Activated CD8-positive, alpha-beta memory T cell treated with anti-CD3 and anti-CD28 coated beads, Interleukin-2, amount 50 U/mL, for 24 hours (primary cell): Measurements from ENCODE around the gene ELANE.
"Not testable (repeated sequence)": the region's sequence is repeated elsewhere in the genome, so short reads cannot be mapped to it uniquely, and the experiment has no call there.

Experiments used
- DNase-seq: peaks from one replicate; pipeline ENCODE4 v3.0.0-alpha.2; 2020; ENCODE audit errors: extremely low read depth

ELANE gene

GRCh38 chr19:814152-815078 is 37.7 kb upstream of the ELANE start:
- DNase-seq = no peak

GRCh38 chr19:815079-815774 is 36.9 kb upstream of the ELANE start:
- no peak for DNase-seq

- no peak for DNase-seq
Observed at GRCh38 chr19:815775-816499, 36.2 kb upstream of the ELANE start.

- no peak for DNase-seq
Observed at GRCh38 chr19:816500-816857, 35.6 kb upstream of the ELANE start.

- not testable (repeated sequence) for DNase-seq
Observed at GRCh38 chr19:820212-820611, 31.9 kb upstream of the ELANE start.

GRCh38 chr19:821231-821824 is 30.8 kb upstream of the ELANE start:
- no peak for DNase-seq

- no peak for DNase-seq
Observed at GRCh38 chr19:821825-822503, 30.1 kb upstream of the ELANE start, which contains the start of gene PLPPR3. PLPPR3 (minus strand) TSS chr19:821955; CDS start chr19:821559, 396 bp downstream.

- no peak for DNase-seq
Observed at GRCh38 chr19:823565-824121, 28.5 kb upstream of the ELANE start.

- no peak for DNase-seq
Observed at GRCh38 chr19:824885-825284, 27.2 kb upstream of the ELANE start.

- DNase-seq = no peak
Observed at GRCh38 chr19:825897-826644, 26.0 kb upstream of the ELANE start.

GRCh38 chr19:827314-827709 is 24.8 kb upstream of the ELANE start:
- no peak for DNase-seq

GRCh38 chr19:827710-828321 is 24.3 kb upstream of the ELANE start, which contains the start of gene AZU1:
AZU1 (plus strand) TSS chr19:827837; CDS start chr19:827847, 10 bp downstream.
- DNase-seq = no peak

- DNase-seq = no peak
Observed at GRCh38 chr19:829129-829758, 22.9 kb upstream of the ELANE start.

- DNase-seq = no peak
Observed at GRCh38 chr19:831407-832369, 20.4 kb upstream of the ELANE start.

GRCh38 chr19:834216-834615 is 17.9 kb upstream of the ELANE start:
- DNase-seq = no peak

GRCh38 chr19:835210-835810 is 16.8 kb upstream of the ELANE start:
- DNase-seq = no peak

GRCh38 chr19:840519-841206 is 11.4 kb upstream of the ELANE start, which contains the start of gene PRTN3:
PRTN3 (plus strand) TSS chr19:840999; CDS start chr19:841009, 10 bp downstream.
- DNase-seq = no peak
